H4 (cell line): Measurements from ENCODE around the gene NELL1. TPM values are rescaled to one million over a fixed set of nuclear protein-coding genes. Genes with fewer than 3 reads are reported as not detected.

Experiments used
- DNase-seq: peaks from one replicate; pipeline ENCODE4 v3.0.0-alpha.2; 2015; ENCODE audit warnings: low spot score
- total RNA-seq: library from RNA; depleted of rRNA; stranded (reverse); fragments of >200 nt; shearing (Covaris generic); gene quantifications from 2 replicates; pipeline ENCODE4 v1.2.3, GENCODE V29; 2014; rRNA removed

NELL1 gene
- total RNA-seq, 1 experiment from 2014 or later: 0.02 TPM

DNA sequence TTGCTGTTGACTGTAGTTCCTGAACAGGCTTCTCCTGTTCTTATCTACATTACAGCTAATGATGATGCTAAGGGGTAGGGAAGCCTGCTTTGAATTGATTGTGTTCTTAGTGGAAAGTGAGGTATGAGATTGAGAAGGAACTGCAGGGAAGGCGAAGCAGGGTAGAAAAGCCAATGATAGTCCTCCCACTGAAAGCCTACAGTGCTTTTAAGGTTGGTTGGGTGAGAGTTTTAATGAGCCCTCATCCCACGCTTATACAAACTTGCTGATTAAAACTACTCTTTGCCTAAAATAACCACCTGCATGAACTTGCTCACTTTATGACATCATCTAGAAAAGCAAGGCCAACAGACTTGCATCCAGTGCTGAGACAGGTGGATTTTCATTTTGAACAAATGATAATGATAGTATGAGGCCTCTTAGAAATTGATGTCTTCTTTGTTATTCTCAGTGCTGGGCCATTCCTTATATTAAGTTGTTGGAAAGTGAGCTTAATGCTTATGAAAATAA lies 891.1 kb downstream of the NELL1 start:
- no peak for DNase-seq

GRCh38 chr11:21561581-21561980 lies 892.2 kb downstream of the NELL1 start:
- no peak for DNase-seq

GRCh38 chr11:21564095-21564494 lies 894.7 kb downstream of the NELL1 start:
- DNase-seq: no peak

GRCh38 chr11:21564833-21565682 lies 895.7 kb downstream of the NELL1 start:
- DNase-seq: no peak

DNA sequence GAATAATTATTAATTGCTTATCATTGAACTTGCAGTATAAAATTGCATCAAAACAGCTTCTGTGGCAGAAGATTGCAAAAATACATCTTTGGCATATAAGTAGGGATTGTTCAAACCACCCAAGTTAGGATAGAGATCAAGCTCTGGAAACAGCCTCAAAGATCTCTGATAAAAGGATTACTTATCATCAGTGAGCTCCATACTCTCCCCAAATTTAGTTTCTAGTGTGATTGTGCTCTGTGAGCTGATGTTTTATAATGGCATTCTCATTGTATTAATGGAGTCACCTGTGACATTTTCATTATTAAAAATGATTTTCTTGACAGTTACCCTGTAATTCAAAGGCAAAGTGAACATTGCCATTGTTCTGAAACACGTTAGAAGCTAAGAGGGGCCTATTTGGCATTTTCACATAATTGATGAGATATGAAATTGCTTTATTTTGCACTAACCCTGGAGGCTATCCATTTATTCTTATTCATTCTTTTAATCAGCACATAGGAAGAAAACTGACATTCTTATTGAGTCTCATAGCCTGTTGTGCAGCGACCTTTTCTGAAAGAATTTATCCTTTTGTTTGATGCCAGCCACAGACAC lies 897.2 kb downstream of the NELL1 start:
- no peak for DNase-seq

- no peak for DNase-seq
Observed at GRCh38 chr11:21567645-21568290, 898.4 kb downstream of the NELL1 start.

DNA sequence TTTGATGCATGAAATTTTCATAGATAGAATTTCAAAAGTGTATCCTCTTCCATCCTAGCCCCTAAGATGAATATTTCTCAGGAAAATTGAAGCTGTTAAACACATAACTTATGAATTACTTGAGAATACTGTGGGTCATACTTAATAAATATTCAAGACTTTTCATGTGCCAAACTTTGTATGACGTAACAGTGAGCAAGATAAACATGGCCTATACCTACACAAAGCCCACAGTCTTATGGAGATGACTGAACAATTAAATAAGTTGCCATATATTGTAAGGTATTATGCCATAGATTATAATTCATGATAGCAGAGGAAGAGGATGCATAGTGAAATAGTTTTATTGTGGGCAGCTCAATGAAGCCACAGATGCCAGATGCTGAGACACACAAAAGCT lies 902.8 kb downstream of the NELL1 start:
- DNase-seq: no peak

GRCh38 chr11:21582791-21583190 lies 913.4 kb downstream of the NELL1 start:
- DNase-seq: no peak

GRCh38 chr11:21588754-21589153 lies 919.4 kb downstream of the NELL1 start:
- no peak for DNase-seq

GRCh38 chr11:21602699-21603098 lies 933.3 kb downstream of the NELL1 start:
- no peak for DNase-seq

- DNase-seq: no peak
Observed at GRCh38 chr11:21603886-21604285, 934.5 kb downstream of the NELL1 start.

GRCh38 chr11:21604564-21604963 lies 935.2 kb downstream of the NELL1 start:
- DNase-seq: no peak

GRCh38 chr11:21612326-21612725 lies 942.9 kb downstream of the NELL1 start:
- no peak for DNase-seq

DNA sequence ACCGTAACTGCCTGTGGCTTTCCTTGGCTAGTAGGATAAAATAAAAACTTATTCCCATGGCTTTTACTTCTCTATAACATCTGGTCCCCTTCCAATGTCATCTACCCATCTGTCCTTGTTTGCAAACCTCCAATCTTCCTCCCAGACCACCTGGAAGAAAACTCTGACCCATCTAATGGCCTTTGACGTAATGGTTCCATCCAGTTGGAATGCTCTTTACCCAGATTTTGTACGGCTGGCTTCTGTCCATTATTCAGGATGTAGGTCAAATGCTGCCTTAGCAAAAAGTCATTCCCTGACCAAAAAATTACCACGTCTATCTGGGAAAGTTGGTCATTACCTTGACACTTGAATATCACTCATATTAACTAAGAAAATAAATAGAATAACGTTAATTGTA lies 945.6 kb downstream of the NELL1 start:
- DNase-seq: no peak

GRCh38 chr11:21615955-21616371 lies 946.6 kb downstream of the NELL1 start:
- DNase-seq: no peak

- no peak for DNase-seq
Observed at GRCh38 chr11:21622566-21622965, 953.2 kb downstream of the NELL1 start.

DNA sequence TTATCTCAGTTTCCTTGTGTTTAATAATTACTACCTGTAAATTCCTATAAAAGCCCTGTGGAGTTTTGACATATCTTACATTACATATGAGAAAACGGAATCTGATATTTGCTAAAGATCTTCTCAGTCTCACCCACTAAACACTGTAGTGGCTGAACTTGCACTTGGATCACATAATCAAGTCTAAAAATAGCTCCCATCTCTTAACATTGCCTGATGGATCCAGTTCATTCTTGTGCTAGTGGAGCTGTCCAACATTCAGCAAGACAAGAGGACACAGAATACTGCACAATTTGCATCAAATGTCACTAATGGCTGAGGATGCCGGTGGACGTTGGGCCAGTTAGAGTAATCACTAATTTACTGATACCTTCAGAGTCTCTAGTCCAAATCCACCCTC lies 953.6 kb downstream of the NELL1 start:
- DNase-seq: no peak

Other genes with a start within 250 kb of the NELL1 start
- not detected in 2 replicates for gene SLC6A5, start 70.0 kb upstream of the NELL1 start, total RNA-seq